GM12878 (cell line): ENCODE results near the gene SPAG17.

Experiments used
- EZH2 ChIP-seq: IDR thresholded peaks from 2 replicates; pipeline ENCODE4 v1.6.1; 2012; ENCODE audit warnings: low read depth, mild to moderate bottlenecking, control low read depth, inconsistent platforms, low read length, borderline replicate concordance; ENCODE audit not compliant: control insufficient read depth
- POLR2A ChIP-seq: IDR thresholded peaks from 2 replicates; pipeline ENCODE4 v1.6.1; 2011; ENCODE audit warnings: low read depth, mild to moderate bottlenecking, low read length
- RAD21 ChIP-seq: IDR thresholded peaks from 2 replicates; pipeline ENCODE4 v1.6.1; 2011; ENCODE audit warnings: mild to moderate bottlenecking, low read depth, low read length, moderate library complexity; ENCODE audit not compliant: insufficient read depth
- SRF ChIP-seq, 2 experiments: IDR thresholded peaks; 2 replicates each; pipeline ENCODE4 v1.6.1; 2011; ENCODE audit warnings: low read depth in 2 of 2, low read length in 2 of 2, mild to moderate bottlenecking in 1 of 2, moderate library complexity in 1 of 2
- ZNF592 ChIP-seq: fragments of 450-650 bp; IDR thresholded peaks from 2 replicates; pipeline ENCODE4 v1.6.1; 2017; ENCODE audit warnings: mild to moderate bottlenecking, moderate library complexity

- TF ChIP-seq POLR2A = no peak
- no peak for TF ChIP-seq EZH2
- no peak for TF ChIP-seq RAD21
- no peak for TF ChIP-seq SRF (IDR thresholded peaks at IDR 0.05; ENCODE audit: low read depth in 2 of 2, low read length in 2 of 2)
- TF ChIP-seq ZNF592 = no peak
Observed at GRCh38 chr1:118160806-118161205, 24.2 kb downstream of the SPAG17 start.
